Measurements from ENCODE around the gene PDZRN4.
"Not testable (repeated sequence)": the region's sequence is repeated elsewhere in the genome, so short reads cannot be mapped to it uniquely, and the experiment has no call there.

The PDZRN4 gene

GRCh38 chr12:41287500-41288141, 99.5 kb downstream of the PDZRN4 start:
- DNase-seq = no peak

GRCh38 chr12:41288142-41288811, 100.2 kb downstream of the PDZRN4 start:
- no peak for DNase-seq

GRCh38 chr12:41289501-41289900, 101.4 kb downstream of the PDZRN4 start:
- DNase-seq = no peak

GRCh38 chr12:41293011-41293410, 104.9 kb downstream of the PDZRN4 start:
- DNase-seq = no peak

GRCh38 chr12:41293461-41293860, 105.3 kb downstream of the PDZRN4 start:
- DNase-seq = no peak

- DNase-seq = no peak
Measured at GRCh38 chr12:41302979-41303403, 114.9 kb downstream of the PDZRN4 start.

GRCh38 chr12:41304526-41304925, 116.4 kb downstream of the PDZRN4 start:
- DNase-seq = no peak

- DNase-seq = no peak
Measured at GRCh38 chr12:41310367-41310766, 122.2 kb downstream of the PDZRN4 start.

GRCh38 chr12:41311883-41312282, 123.8 kb downstream of the PDZRN4 start:
- DNase-seq = no peak

GRCh38 chr12:41312451-41312850, 124.3 kb downstream of the PDZRN4 start:
- DNase-seq = not testable (repeated sequence)

- no peak for DNase-seq
Measured at GRCh38 chr12:41325336-41325735, 137.2 kb downstream of the PDZRN4 start.

GRCh38 chr12:41327096-41327895, 139.2 kb downstream of the PDZRN4 start:
- DNase-seq = no peak

- DNase-seq = no peak
Measured at GRCh38 chr12:41333974-41334373, 145.9 kb downstream of the PDZRN4 start.

GRCh38 chr12:41334390-41334789, 146.3 kb downstream of the PDZRN4 start:
- no peak for DNase-seq

GRCh38 chr12:41336041-41336549, 148.0 kb downstream of the PDZRN4 start:
- DNase-seq = no peak

- DNase-seq = no peak
Measured at GRCh38 chr12:41339784-41340183, 151.7 kb downstream of the PDZRN4 start.

- no peak for DNase-seq
Measured at GRCh38 chr12:41344776-41345470, 156.8 kb downstream of the PDZRN4 start.

GRCh38 chr12:41348198-41348597, 160.1 kb downstream of the PDZRN4 start:
- no peak for DNase-seq

GRCh38 chr12:41356181-41356580, 168.1 kb downstream of the PDZRN4 start:
- no peak for DNase-seq

GRCh38 chr12:41361738-41362137, 173.6 kb downstream of the PDZRN4 start:
- DNase-seq = no peak

- DNase-seq = no peak
Measured at GRCh38 chr12:41362510-41362909, 174.4 kb downstream of the PDZRN4 start.

GRCh38 chr12:41362931-41363330, 174.8 kb downstream of the PDZRN4 start:
- no peak for DNase-seq

GRCh38 chr12:41364211-41364610, 176.1 kb downstream of the PDZRN4 start:
- no peak for DNase-seq

Measured in EL (cell line).